Activated CD4-positive, alpha-beta T cell treated with anti-CD3 and anti-CD28 coated beads for 4 hours (primary cell): ENCODE data around the gene APCDD1.
A peak's percentile ranks its signal among the peaks of the same experiment; 100 is the strongest.
"Not testable (repeated sequence)": the region's sequence is repeated elsewhere in the genome, so short reads cannot be mapped to it uniquely, and the experiment has no call there.

Experiments used
- DNase-seq, 2 donors: peaks; one replicate each; pipeline ENCODE4 v3.0.0-alpha.2; 2020

APCDD1 gene

GRCh38 chr18:10530002-10530401 is 75.6 kb downstream of the APCDD1 start:
- DNase-seq, result no peak

GRCh38 chr18:10530852-10531251 is 76.4 kb downstream of the APCDD1 start:
- DNase-seq, result peak; percentile 20 to 48

- DNase-seq, result no peak
Measured at GRCh38 chr18:10533111-10533510, 78.7 kb downstream of the APCDD1 start.

GRCh38 chr18:10536280-10536679 is 81.8 kb downstream of the APCDD1 start:
- no peak for DNase-seq

GRCh38 chr18:10537765-10538164 is 83.3 kb downstream of the APCDD1 start:
- no peak for DNase-seq

- DNase-seq, result not testable (repeated sequence)
Measured at GRCh38 chr18:10539124-10539523, 84.7 kb downstream of the APCDD1 start.
